C4-2B (cell line): ENCODE data around the gene GALM.

Source experiments
- CTCF ChIP-seq: fragments of 450-650 bp; conservative IDR thresholded peaks from 2 replicates; pipeline ENCODE4 v1.5.1; 2017; ENCODE audit warnings: mild to moderate bottlenecking
- ZFX ChIP-seq: fragments of 450-650 bp; IDR thresholded peaks from 2 replicates; pipeline ENCODE4 v1.6.1; 2017

- no peak for TF ChIP-seq CTCF
- no peak for TF ChIP-seq ZFX
Measured at GRCh38 chr2:38744399-38744780, 78.5 kb downstream of the GALM start.
